Left renal pelvis (tissue), 4 donors: ENCODE data around the gene SND1. TPM values are rescaled to one million over a fixed set of nuclear protein-coding genes. Genes with fewer than 3 reads are reported as not detected.
"Not testable (repeated sequence)": the region's sequence is repeated elsewhere in the genome, so short reads cannot be mapped to it uniquely, and the experiment has no call there.

Source experiments
- DNase-seq, 4 donors: peaks; one replicate each; pipeline ENCODE4 v3.0.0-alpha.2; 2013; ENCODE audit warnings: low read depth in 4 of 4, low spot score in 3 of 4
- polyA plus RNA-seq, 4 donors: library from polyadenylated mRNA; unstranded; fragments of 120-200 nt; gene quantifications; one replicate each; pipeline ENCODE4 v1.2.1, GENCODE V29; 2013; ENCODE audit not compliant: insufficient read length in 4 of 4

Gene SND1
- polyA plus RNA-seq, 4 donors, result 129 to 161 (median 145) TPM

DNA sequence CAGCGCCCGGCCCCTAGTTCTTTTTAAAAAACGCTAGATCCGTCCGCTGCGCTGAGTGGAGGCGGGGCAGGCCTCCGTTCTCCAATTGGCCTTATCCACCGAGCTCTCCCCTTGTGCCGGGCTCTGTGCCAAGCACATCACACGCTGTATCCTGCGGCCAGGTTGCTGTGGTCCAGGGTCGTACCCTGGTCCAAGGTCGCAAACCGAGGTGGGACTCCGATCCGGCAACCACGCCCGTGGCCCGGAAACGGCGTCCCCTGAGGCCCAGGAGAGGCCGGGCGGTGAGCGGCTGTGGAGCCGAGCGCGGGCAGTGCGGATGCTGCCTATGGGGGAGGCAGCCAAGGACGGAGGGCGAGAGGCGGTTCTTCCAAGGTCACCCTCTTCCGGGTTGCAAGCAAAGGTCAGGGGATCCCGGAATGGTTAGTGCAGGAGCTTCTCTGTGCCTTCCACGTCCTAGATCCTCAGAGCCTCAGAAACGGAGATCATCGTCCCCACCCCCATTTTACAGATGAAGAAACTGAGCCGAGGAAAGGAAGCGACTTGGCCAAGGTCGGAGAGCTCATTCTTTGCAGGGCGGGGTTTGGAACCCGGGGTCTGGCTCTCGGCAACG, 451.6 kb downstream of the SND1 start:
- no peak for DNase-seq

GRCh38 chr7:128104108-128104742, 452.2 kb downstream of the SND1 start:
- DNase-seq, result no peak

GRCh38 chr7:128105228-128106022, 453.4 kb downstream of the SND1 start:
- no peak for DNase-seq

GRCh38 chr7:128106821-128107220, 454.8 kb downstream of the SND1 start:
- no peak for DNase-seq

- DNase-seq, result not testable (repeated sequence)
These were observed 455.5 kb downstream of the SND1 start for GRCh38 chr7:128107516-128107915.

DNA sequence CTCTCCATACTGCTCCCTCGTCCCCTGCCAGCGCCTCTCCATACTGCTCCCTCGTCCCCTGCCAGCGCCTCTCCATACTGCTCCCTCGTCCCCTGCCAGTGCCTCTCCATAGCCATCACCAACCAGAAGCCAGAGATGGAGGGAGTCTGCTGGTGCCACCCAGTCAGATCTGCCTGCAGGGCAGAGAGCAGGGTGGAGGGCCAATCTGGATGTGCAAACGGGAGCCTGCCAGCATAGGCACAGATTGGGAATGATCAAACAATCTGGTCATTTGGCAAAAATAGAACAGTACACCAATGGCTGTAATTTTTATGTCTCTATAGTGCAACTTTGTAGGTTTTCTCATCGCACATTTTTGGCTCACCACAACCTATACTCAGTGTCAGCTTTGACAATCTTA, 456.1 kb downstream of the SND1 start:
- no peak for DNase-seq

- DNase-seq, result no peak
These were observed 456.8 kb downstream of the SND1 start for GRCh38 chr7:128108641-128109423.

DNA sequence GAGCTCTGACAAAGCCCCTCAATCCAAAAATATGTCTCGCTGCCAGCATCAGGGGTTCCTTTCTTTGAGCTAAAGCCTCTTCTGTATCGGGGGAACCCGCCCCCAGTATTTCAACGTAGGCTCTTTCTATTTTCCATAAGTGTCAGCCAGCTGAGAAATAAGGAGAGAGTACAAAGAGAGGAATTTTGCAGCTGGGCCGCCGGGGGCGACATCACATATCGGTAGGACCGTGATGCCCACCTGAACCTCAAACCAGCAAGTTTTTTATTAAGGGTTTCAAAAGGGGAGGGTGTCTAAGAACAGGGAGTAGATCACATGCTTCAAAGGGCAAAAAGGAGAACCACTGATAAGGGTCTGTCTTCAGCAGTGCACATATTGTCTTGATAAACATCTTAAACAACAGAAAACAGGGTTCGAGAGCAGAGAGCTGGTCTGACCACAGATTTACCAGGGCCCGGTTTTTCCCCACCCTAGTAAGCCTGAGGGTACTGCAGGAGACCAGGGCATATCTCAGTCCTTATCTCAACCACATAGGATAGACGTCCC, 457.5 kb downstream of the SND1 start:
- DNase-seq, result not testable (repeated sequence)

- no peak for DNase-seq
These were observed 458.8 kb downstream of the SND1 start for GRCh38 chr7:128110641-128111364.

GRCh38 chr7:128112018-128112780, 460.2 kb downstream of the SND1 start:
- no peak for DNase-seq

DNA sequence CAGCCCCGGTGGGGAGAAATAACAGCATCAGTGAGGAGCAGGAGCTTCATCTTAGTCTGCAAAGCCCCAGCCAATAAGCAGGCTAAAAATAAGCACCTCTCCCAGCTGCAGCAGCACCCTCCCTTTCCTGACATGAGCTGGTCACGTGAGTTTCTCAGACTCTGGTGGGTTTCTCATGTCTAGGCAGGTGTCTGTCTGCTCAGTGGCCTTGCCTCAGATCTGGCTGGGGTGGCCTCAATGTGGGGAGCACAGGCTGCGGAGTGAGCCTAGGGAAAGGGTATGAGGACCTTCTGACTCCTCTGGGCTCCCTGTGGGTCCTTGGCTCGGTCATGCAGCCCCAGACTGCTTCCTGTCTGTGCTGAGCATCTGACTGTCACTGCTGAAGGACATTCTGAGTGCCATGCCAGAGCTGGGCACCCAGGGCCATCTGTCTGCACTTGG, 460.8 kb downstream of the SND1 start:
- no peak for DNase-seq

GRCh38 chr7:128113839-128114238, 461.8 kb downstream of the SND1 start:
- DNase-seq, result no peak

GRCh38 chr7:128114806-128115205, 462.8 kb downstream of the SND1 start:
- DNase-seq, result no peak

DNA sequence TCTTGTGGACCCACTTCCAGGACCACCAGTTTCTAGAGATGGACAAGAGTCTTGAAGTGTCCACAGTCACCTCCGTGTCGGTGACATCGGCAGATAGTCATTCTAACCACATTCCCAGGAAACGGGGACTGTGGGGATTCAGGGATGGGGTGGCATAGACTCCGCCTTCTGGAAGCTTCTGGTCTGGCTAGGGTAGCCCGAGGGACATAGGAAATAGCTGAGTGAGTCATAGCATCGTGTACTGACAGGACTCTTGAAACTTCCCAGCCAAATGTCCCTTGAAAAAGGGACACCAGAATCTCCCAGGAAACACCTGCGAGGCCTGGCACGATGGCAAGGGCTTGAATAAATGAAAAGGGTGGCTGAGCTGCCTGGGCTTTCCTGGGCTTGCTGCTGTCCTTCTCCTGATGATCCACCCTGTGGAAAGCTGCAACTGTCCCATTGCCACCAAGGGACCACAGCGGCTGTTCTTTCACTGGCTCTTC, 463.4 kb downstream of the SND1 start:
- DNase-seq, result no peak

- no peak for DNase-seq
These were observed 464.1 kb downstream of the SND1 start for GRCh38 chr7:128115821-128116723.

GRCh38 chr7:128116740-128117139, 464.7 kb downstream of the SND1 start:
- no peak for DNase-seq

- DNase-seq, result no peak
These were observed 465.7 kb downstream of the SND1 start for GRCh38 chr7:128117691-128118090.

DNA sequence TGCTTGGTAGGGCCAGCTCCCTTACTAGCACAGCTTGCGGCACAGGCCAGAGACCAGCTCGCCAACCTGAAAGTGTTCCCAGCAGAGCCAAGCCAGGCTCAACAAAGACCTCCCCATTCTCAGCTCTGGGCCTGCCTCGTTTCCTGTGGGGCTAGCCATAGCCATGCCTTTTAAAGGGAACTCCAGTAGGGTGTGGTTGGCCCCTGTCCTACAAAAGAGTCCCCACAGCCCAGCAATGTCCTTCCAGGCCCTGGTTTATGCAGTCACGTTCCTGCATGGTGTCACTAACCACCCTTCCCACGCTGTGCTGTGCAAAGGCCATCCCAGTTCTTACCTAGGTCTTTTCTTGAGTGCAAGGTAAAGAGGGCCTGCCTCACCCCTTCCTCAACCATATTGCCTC, 467.0 kb downstream of the SND1 start:
- DNase-seq, result no peak
